Fibroblast of peridontal ligament (primary cell): Measurements from ENCODE around the gene PPP3CA.
"Not testable (repeated sequence)": the region's sequence is repeated elsewhere in the genome, so short reads cannot be mapped to it uniquely, and the experiment has no call there.

Source experiments
- DNase-seq: peaks from one replicate; pipeline ENCODE4 v3.0.0-alpha.2; 2010; ENCODE audit errors: extremely low read depth

The PPP3CA gene

DNA sequence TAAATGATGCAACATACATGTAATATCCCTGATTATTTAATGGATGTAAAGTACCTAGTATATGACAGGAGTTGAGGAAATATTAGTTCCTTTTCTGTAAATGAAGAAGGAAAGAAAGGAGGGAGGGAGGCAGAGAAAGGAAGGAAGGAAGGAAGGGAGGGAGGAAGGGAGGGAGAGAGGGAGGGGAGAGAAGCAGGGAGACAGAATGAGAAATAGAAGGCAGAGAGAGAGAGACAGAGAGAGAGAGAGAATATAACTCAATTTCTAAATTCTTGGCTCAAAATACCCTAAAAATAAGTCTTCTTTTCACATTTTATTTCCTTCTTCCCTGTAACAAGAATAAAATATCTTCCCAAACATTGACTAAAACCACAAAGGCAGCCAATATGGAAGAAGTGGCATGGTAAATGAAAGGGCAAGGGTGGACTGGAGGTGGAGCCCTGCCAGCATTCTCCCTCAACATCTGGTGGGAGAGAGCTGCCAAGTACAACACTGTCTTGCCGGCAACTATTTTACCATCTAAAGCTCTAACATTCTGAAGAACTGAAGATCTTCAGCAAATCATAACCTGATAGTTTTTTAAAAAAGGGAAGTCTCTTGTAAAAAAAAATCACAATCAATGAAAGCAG, 245.1 kb downstream of the PPP3CA start:
- DNase-seq, result peak; percentile 98

DNA sequence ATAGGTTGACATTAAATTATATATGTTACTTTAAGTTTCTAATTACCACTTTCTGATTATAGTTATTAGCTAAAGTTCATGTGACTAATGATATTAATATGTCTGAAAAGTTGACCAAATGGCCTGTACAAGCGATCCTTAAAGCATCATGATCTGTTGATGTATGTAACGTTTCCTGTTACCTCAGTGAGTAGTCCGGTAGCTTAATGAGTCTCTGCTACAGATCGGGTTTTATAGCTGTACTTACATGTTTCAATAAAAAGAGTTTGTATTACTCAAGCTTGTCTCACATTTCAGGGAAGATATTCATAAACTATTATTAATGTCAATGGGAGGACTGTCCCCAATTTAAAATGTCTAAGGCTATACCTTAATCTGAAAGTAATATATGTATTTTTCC, 246.3 kb downstream of the PPP3CA start:
- DNase-seq, result no peak

DNA sequence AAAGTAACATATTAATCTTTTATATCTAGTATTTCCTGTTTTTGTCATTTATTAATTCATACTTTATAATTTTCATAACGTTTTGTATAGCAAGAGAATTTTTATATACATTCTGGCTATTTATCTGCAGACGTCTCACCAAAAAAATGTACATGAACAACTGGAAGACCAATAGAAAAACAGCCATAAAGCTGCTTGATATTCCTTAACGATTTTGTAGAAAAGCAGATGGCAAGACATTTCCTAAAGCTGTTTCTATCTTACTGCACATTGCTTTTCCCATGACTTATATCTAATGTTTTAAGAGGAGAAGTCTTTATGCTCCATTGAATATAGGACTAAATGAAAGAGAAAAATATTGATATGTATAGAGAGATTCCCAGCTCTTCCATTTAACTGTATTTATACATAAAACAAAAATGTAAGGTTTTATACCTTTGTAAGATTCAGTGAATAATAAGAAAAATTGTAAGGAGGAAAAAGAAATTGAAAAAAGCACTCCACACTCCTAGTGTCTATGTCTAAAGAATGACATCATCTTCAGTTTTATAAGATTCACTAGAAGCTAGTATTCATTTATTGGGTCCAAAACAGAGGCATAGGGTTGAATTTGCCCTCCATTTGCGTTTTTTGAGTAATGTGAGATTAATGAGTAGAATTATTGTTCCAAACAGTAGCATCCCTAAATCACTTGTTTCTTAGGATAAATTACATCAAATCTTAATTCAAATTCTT, 248.5 kb downstream of the PPP3CA start:
- DNase-seq, result no peak

DNA sequence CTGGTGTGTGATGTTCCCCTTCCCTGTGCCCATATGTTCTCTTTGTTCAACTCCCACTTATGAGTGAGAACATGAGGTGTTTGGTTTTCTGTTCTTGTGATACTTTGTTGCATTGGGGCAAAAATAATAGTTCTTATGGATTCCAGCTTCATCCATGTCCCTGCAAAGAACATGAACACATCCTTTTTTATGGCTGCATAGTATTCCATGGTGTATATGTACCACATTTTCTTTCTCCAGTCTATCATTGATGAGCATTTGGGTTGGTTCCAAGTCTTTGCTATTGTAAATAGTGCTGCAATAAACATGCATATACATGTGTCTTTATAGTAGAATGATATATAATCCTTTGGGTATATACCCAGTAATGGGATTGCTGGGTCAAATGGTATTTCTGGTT, 254.7 kb downstream of the PPP3CA start:
- not testable (repeated sequence) for DNase-seq

DNA sequence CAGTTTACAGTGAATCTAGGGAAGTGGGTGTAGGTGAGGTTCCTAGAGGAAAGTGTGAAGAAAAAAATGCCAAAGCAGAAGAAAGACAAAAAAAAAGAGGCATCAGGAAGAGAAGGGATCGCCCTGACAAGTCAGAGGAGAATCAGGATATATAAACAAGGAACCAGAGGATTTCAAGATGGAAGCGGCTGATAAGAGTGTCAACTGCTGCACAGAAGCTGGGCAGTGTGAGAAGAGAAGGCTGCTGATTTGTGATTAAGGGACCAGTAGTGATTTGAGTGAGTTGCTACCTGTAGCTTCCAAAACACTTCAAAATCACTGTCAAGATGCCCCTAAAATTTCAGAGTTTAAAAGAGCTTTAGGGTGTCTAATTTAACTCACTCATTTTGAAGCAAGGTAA, 258.2 kb downstream of the PPP3CA start:
- DNase-seq, result no peak

DNA sequence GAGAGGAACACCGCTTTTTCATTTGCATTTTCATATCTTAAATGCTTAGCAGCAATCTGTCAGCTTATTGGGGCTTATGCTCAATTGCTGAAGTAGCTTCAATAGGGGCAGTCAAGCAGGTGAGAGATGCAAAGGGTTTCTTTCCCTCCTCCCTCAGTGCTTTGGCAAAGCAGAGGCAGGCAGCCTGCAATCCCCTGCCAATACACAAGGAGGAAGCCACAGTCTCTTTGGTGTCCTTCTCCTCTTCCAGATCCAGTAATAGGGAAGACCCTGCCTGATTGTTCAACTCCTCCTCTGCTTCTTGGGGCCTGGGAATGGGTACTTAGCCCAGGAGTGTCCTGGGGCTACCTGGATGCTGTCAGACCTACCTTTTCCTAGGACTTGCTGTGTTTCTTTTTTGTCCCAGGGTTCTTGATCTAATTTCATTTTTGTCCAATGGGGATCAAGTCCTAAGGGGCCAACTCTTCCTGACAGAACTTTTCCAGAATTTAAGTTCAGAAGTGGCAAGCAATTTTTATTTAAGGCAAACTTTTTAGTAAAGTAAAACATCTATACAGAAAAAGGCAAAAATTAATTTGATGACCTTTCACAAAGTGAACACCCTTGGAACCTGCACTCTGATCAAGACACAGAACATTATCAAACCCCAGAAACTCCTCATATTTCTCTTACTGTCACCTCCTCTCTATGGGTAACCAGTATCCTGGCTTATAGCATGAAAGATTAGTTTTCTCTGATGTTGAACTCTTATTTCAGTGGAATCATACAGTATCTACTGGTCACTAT, 260.3 kb downstream of the PPP3CA start:
- no peak for DNase-seq

DNA sequence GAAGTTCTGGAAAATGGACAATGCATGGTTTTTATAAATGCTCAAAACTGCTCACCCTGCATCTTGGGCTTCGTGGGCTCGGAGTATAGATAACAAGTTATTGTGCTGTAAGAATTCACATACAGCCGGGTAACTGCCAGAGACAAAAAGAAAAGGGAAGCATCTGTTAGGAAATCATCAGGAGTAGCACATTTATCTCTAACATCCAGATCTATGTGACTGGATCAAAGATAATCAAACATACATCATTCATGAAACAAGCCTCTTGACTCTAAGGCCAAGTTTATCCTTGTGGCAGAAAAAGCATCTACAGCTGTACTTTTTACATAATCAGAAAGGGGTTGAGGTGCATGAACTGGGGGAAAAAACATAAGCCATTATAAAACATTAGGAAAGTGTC, 264.2 kb downstream of the PPP3CA start:
- no peak for DNase-seq

DNA sequence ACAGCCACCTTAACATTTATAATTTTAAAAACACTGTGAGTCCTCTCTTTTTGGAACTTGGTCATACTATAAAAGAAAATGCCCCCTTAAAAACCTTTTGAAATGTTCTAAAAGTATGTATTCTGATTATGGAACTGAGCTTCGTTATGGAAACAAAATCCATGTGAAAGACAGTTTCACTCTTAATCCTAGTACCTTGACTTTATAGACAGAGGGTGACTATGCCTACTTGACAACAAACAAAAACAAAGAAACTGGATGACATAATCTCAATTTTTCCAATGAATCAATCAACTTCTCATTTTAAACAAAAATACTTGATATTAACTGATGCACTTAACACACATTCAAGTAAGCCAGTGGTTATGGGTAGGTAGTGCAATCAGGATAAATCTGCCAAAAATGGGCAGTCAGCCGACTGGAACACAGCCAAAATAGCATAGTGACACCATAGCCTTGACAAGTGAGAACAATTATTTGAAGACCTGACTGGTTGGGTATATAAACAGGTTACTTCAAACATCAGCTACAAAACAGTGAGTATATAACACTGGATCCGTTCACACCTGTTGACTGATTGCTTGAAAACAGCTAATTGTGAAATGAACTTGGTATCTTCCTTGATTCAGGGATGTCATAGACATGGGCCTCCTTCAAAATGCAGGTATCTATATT, 265.5 kb downstream of the PPP3CA start:
- DNase-seq, result no peak

DNA sequence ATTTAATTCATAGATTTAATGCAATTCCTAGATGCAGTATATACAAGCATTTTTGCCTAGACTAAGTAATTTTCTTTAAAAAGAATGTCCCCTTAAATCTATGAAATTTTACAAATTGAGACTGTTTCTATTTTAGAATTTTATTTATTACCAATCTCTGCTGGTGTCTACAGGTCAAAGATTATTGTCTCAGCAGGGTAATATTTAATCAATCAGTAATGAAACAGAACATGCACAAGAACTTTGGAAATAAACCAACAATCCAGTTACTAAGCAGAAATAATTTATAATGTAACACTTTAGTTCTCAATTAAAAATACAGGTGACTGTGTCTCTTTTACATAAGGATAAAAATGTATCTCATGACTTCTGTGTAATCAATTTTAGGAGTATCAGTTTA, 266.2 kb downstream of the PPP3CA start:
- no peak for DNase-seq

DNA sequence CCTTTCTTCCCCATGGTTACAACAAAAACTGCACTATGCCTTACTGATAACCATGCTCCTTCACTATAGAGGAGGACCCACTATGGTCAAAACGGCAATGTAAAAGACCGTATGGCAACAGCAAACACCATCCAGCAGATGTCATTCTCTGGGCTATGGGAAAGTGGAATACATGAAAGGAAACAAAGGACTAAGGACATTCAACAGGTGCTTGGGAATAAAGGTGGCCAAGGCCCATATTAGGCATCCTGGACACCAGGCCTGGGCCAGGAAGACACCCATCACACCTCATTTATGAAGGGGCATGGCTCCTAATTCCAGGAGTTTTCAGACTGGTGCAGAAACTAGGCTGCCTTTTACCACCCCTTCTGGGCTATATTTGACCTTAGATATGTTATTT, 268.4 kb downstream of the PPP3CA start:
- no peak for DNase-seq

DNA sequence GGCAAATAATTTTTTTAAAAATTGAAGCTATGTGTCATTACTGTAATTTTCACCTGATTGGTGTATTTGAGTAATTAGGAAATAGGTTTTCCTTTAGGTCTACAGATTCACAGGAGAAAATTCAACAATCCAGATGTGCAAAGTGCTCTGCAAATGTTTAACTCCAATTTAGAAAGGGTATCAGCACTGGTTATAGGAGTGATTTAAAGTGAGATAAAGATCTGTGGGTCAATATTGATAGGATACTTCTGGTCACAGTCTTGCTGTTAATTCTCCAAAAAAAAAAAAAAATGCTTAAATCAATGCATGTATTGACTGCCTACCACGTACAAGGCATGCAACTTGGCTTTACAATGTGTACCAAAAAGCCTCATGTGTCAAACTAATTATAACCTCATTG, 271.3 kb downstream of the PPP3CA start:
- no peak for DNase-seq

DNA sequence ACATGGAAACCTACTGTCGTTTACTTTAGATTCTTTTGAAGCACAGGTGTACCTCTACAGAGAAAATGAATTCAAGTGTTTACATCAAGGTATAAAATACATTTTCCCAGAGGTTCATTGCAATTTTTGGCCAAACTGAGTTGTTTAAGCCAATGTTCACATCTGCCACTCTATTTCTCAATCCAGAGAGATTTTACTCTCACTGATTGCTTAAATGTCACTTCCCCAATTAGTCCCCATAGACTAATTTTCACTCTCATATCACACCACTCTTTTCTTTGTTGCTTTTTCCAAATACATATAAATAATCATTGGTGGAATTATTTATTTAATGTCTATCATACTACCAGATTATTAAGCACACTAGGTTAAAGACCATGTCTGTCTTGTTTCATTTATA, 271.8 kb downstream of the PPP3CA start:
- DNase-seq, result no peak

DNA sequence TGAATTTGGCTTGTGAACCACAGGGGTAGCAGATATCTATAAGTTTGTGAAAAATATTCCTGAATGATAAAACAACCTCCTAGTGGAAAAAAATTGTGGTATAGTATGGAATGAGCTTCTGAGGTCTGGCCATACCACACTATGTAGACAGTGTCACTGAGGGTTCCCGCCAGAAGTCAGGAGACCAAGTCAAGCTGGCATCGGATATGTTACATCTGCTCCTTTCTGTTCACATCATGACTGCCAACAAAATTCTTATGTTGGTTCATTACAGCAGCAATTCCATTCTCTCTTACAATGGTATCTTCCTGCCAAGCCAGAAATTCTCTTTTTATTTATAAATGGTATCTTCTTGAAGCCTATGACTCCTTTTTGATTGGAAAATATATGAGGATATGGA, 273.0 kb downstream of the PPP3CA start:
- DNase-seq, result peak; percentile 49

DNA sequence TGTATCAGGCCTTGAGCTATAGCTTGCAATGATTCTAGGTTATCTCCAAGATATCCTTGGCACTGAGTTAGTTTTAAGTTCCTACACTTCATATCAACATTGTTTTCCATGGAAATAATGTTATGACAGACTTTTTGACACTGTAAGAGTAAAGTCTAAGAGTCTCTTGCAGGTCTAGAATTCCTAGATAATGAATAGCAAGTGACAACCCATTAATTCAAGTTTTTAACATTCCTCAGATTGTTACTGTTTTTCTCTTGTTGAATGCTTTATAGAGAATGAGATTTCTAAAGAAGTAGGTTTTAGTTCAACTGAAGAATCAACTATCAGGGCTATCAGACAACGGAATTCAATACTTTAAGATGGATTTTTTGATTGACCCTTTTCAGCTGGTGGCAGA, 276.1 kb downstream of the PPP3CA start:
- DNase-seq, result no peak

DNA sequence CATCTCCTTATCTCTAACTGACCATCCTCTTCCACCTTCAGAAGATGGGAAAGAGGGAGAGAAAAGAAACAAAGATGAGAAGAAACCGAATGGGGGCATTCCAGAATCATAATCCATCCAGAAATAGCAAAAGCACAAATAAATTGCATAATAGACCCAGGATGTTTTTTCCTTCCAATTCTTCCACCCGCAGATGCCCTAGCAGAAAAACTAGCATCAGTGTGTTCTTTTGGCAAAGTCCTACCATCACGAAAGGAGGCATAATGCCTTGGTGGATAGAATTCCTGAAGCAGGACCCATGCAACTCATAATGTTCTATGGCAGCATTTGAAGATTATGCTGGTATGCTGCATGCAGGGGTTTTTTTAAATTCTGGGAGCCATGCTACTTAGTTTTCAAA, 279.2 kb downstream of the PPP3CA start:
- no peak for DNase-seq

DNA sequence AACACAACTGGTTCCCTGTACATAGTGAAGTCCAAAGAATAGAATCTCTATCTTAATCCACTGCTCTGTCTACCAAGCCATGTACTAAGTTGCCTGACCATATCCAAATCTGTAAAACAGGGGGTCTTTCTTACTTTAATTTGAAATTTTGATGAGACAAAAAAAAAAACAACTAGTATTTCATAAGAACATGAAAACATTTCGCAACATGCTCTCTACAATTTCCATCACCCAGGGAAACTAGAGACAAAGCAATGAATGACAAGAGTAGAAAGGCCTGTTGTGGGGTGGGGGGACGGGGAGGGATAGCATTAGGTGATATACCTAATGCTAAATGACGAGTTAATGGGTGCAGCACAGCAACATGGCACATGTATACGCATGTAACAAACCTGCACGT, 279.9 kb downstream of the PPP3CA start:
- peak; percentile 9 for DNase-seq

DNA sequence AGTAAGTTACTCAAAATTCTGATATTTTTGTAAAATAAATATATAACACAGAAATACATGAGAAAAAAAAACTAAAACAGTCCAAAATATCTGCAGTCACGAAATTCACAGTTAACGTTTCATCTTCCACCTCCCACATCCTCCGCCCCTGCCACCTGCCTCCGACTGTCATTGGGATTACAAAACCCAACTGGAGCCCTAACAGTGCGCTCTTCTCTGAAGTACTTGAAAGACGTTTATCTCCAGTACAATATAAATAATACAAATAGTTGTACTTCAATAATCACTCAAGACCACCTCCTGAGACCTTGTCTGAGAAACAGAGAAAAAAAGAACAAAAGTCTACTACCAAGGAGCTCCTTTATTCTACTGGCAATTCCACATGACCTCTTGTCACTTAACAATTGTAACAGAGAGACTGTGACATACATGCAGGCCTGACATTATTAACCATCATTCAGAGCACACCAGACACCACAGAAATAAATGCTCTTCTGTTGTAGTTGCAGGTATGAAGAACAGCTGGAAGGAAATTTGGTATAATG, 280.6 kb downstream of the PPP3CA start:
- no peak for DNase-seq

DNA sequence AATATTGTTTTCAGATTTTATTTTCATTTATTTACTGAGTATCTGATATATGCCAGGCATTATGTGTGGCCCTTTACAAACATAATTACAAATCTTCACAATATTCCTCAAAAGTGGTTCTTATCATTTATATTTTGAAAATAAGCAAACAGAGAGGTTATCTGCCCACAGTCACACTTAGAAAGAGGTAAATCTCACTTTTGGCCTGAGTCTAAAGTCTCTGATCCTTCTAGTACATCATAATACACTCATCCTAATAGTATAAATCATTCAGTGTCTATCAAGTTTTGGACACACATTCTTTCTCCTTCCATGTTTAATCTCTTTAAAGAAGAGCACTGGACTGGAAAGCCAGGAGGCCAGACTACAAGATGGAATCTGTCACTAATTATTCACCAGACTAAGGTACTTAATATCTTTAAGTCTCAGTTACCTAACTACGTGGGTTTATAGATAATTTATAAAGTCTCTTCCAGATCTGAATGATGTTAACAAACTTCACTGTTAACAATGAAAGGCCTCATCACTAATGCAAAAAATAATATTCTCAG, 281.3 kb downstream of the PPP3CA start:
- DNase-seq, result no peak

DNA sequence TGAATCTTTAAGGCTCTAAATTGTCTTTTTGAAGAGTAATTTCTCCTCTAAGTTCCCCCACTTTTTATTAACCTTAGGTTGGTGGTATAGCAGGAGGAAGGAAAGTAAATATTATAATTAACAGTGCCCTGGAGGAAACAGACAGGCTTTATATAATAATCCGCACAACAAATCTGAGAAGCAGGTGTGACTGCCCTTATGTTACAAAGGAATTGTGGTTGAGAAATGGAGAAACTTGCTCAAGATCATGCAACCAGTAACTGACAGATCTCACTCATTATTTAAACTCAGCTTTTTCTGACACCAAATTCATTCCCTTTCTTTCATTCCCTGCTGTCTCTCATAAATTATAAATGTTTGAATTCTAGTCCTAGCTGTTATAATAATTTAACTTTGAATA, 282.0 kb downstream of the PPP3CA start:
- DNase-seq, result no peak

DNA sequence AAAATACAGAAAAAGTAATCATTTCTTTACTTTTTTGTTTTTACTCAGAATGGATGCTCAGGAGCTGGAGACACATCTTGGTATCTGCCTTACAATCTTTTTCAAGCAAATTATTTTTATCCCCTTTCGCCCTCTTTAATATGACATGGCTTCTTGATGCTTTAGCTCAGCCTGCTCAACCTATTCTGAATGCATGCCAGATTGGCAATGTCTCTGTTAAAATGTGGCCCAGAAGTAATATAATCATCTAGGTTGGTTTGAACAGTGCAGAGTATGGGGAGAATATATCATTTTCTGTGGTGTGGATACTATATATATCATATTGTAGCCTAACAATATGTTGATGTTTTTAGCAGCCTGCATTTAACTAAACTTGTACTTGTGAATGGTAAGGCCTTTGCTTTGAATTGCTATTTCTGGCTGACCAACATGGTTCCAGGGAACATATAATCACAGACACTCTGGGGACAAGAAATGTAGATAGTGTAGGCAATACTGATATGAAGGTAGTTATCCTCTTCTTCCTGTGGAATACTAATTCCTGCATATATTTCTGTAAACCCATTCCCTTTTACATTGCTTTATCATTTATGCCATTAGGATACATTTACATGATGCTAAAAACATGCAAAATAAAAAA, 282.7 kb downstream of the PPP3CA start:
- no peak for DNase-seq

DNA sequence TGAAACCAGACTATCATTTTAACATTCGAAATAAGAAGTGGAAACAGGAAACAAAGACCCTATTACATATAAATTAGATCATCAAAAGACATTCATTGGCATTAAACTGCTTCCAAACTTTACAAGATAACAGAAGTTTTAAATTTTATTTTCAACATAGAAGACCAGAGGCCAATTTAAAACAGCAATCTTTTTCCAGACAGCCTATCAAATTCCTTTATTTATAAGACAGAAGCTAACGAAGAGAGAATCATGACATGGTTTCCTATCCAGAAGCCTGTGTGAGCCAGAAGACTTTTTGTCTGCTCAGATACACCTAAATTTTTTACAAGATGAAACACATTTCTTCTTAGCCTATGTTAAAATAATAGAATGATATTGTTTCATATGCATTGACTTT, 291.9 kb downstream of the PPP3CA start:
- DNase-seq, result peak; percentile 13
